Measurements from ENCODE around the gene TNRC6B. TPM values are rescaled to one million over a fixed set of nuclear protein-coding genes. Genes with fewer than 3 reads are reported as not detected.
A peak's percentile ranks its signal among the peaks of the same experiment; 100 is the strongest.

Gene TNRC6B
- total and polyA plus RNA-seq, 2 of the 13 experiments (the other 11 are each of a cell fraction or from before 2014, with no cell fraction given) = 8.9 to 13.2 TPM

DNA sequence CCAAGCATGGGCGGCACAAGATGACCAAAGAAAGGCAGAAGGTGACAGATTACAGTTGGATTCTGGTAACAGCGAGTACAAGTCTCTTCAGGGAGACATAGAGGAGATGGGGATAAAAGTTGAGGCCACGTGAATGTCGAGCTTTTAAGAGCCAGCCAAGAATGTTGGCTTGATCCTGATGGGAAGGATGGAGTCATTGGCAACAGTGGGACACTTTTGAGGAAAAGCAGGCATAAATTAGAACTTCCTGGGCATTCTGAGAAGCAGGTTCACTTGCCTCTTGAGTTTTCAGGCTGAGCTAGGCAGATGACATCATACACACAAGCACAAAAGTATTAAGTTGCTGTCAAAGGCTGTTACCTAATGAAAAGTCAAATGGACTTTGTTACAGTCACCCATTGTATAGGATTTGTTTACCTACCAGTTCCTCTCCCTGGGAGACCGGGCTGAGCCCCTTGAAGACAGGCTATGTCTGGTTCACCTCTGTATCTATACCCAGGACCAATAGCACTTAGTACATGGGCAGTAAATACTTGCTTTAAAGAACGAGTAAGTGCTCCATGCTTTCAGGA, 41.1 kb downstream of the TNRC6B start (continued):
- TF ChIP-seq, protein P1, sequence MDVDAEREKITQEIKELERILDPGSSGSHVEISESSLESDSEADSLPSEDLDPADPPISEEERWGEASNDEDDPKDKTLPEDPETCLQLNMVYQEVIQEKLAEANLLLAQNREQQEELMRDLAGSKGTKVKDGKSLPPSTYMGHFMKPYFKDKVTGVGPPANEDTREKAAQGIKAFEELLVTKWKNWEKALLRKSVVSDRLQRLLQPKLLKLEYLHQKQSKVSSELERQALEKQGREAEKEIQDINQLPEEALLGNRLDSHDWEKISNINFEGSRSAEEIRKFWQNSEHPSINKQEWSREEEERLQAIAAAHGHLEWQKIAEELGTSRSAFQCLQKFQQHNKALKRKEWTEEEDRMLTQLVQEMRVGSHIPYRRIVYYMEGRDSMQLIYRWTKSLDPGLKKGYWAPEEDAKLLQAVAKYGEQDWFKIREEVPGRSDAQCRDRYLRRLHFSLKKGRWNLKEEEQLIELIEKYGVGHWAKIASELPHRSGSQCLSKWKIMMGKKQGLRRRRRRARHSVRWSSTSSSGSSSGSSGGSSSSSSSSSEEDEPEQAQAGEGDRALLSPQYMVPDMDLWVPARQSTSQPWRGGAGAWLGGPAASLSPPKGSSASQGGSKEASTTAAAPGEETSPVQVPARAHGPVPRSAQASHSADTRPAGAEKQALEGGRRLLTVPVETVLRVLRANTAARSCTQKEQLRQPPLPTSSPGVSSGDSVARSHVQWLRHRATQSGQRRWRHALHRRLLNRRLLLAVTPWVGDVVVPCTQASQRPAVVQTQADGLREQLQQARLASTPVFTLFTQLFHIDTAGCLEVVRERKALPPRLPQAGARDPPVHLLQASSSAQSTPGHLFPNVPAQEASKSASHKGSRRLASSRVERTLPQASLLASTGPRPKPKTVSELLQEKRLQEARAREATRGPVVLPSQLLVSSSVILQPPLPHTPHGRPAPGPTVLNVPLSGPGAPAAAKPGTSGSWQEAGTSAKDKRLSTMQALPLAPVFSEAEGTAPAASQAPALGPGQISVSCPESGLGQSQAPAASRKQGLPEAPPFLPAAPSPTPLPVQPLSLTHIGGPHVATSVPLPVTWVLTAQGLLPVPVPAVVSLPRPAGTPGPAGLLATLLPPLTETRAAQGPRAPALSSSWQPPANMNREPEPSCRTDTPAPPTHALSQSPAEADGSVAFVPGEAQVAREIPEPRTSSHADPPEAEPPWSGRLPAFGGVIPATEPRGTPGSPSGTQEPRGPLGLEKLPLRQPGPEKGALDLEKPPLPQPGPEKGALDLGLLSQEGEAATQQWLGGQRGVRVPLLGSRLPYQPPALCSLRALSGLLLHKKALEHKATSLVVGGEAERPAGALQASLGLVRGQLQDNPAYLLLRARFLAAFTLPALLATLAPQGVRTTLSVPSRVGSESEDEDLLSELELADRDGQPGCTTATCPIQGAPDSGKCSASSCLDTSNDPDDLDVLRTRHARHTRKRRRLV (CRISPR knock-in tag; IDR thresholded peaks at IDR 0.05) = no peak
- TF ChIP-seq GATAD2A (CRISPR knock-in tag; IDR thresholded peaks at IDR 0.05) = peak; percentile 58; the same call in 1 of the 2 replicates
- TF ChIP-seq ZNF256 (CRISPR knock-in tag; conservative IDR thresholded peaks at IDR 0.05) = no peak
- 0 out of 2 replicates have a peak, but pooled peaks have one; percentile 43 for TF ChIP-seq ZNF644 (CRISPR knock-in tag; IDR thresholded peaks at IDR 0.05; ENCODE audit: low read depth)
- TF ChIP-seq ARNT2 (CRISPR knock-in tag; IDR thresholded peaks at IDR 0.05; ENCODE audit: low read depth) = no peak
- TF ChIP-seq KDM5B (CRISPR knock-in tag; IDR thresholded peaks at IDR 0.05; ENCODE audit: borderline replicate concordance) = no peak
- TF ChIP-seq MTA3 (CRISPR knock-in tag; IDR thresholded peaks at IDR 0.05) = no peak
- peak; percentile 48; the same call in 1 of the 2 replicates for TF ChIP-seq CREB1 (IDR thresholded peaks at IDR 0.05)
- no peak for TF ChIP-seq CREB1 (CRISPR knock-in tag; IDR thresholded peaks at IDR 0.05)
- no peak for TF ChIP-seq SOX6 (IDR thresholded peaks at IDR 0.05)
- peak; percentile 70 for TF ChIP-seq SOX6 (CRISPR knock-in tag; IDR thresholded peaks at IDR 0.05)
- TF ChIP-seq NFKBIZ (CRISPR knock-in tag; IDR thresholded peaks at IDR 0.05) = no peak
- TF ChIP-seq, protein P2, sequence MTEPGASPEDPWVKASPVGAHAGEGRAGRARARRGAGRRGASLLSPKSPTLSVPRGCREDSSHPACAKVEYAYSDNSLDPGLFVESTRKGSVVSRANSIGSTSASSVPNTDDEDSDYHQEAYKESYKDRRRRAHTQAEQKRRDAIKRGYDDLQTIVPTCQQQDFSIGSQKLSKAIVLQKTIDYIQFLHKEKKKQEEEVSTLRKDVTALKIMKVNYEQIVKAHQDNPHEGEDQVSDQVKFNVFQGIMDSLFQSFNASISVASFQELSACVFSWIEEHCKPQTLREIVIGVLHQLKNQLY (CRISPR knock-in tag; IDR thresholded peaks at IDR 0.05) = no peak
- TF ChIP-seq, protein P3, sequence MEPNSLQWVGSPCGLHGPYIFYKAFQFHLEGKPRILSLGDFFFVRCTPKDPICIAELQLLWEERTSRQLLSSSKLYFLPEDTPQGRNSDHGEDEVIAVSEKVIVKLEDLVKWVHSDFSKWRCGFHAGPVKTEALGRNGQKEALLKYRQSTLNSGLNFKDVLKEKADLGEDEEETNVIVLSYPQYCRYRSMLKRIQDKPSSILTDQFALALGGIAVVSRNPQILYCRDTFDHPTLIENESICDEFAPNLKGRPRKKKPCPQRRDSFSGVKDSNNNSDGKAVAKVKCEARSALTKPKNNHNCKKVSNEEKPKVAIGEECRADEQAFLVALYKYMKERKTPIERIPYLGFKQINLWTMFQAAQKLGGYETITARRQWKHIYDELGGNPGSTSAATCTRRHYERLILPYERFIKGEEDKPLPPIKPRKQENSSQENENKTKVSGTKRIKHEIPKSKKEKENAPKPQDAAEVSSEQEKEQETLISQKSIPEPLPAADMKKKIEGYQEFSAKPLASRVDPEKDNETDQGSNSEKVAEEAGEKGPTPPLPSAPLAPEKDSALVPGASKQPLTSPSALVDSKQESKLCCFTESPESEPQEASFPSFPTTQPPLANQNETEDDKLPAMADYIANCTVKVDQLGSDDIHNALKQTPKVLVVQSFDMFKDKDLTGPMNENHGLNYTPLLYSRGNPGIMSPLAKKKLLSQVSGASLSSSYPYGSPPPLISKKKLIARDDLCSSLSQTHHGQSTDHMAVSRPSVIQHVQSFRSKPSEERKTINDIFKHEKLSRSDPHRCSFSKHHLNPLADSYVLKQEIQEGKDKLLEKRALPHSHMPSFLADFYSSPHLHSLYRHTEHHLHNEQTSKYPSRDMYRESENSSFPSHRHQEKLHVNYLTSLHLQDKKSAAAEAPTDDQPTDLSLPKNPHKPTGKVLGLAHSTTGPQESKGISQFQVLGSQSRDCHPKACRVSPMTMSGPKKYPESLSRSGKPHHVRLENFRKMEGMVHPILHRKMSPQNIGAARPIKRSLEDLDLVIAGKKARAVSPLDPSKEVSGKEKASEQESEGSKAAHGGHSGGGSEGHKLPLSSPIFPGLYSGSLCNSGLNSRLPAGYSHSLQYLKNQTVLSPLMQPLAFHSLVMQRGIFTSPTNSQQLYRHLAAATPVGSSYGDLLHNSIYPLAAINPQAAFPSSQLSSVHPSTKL (CRISPR knock-in tag; IDR thresholded peaks at IDR 0.05) = peak; percentile 65
- TF ChIP-seq ZNF44 (CRISPR knock-in tag; IDR thresholded peaks at IDR 0.05) = no peak
- no peak for TF ChIP-seq ZNF317 (CRISPR knock-in tag; IDR thresholded peaks at IDR 0.05)
- TF ChIP-seq SAP130 (CRISPR knock-in tag; IDR thresholded peaks at IDR 0.05; ENCODE audit: low read depth) = peak; percentile 54
- TF ChIP-seq PPARG (CRISPR knock-in tag; conservative IDR thresholded peaks at IDR 0.05) = 0 out of 2 replicates have a peak, but pooled peaks have one; percentile 27
- 0 out of 2 replicates have a peak, but pooled peaks have one; percentile 14 for TF ChIP-seq ELF3 (CRISPR knock-in tag; IDR thresholded peaks at IDR 0.05)
- peak; percentile 50; the same call in 1 of the 2 replicates for TF ChIP-seq ZBTB20 (CRISPR knock-in tag; IDR thresholded peaks at IDR 0.05; ENCODE audit: borderline replicate concordance, low read depth)
- no peak for TF ChIP-seq NFIB (CRISPR knock-in tag; IDR thresholded peaks at IDR 0.05; ENCODE audit: borderline replicate concordance)
- TF ChIP-seq FOXA3 (CRISPR knock-in tag; IDR thresholded peaks at IDR 0.05) = peak; percentile 59
- no peak for TF ChIP-seq ZFX (CRISPR knock-in tag; IDR thresholded peaks at IDR 0.05; ENCODE audit: low read depth)
